GM21529 (cell line): ENCODE data around the gene SLC5A10.
"Not testable (repeated sequence)": the region's sequence is repeated elsewhere in the genome, so short reads cannot be mapped to it uniquely, and the experiment has no call there.

Experiments used
- ATAC-seq: cut with Tn5 transposase; IDR thresholded peaks from one replicate; pipeline ENCODE4 v1.9.1; 2021; ENCODE audit not compliant: unreplicated experiment

Gene SLC5A10

GRCh38 chr17:18951941-18952842 lies at the start of gene SLC5A10:
SLC5A10 (plus strand) TSS chr17:18952165; CDS start chr17:18952206, 41 bp downstream.
- no peak for ATAC-seq

- no peak for ATAC-seq
Observed at GRCh38 chr17:18904482-18904881, 47.5 kb upstream of the SLC5A10 start.

DNA sequence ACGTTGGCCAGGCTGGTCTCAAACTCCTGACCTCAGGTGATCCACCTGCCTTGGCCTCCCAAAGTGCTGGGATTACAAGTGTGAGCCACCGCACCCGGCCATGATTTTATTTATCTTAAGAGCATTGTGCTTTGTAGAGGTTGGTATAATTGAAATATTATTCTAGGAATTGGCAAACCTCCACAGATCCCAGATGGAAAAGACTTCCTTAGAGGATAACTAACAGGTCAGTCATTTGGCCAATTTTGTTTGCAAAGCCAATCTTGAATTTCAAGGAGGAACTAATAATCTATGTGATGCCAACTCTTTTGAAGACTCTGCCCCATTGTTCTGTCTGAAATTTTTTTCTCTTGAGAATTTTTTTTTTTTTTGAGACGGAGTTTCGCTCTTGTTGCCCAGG lies 46.7 kb upstream of the SLC5A10 start:
- ATAC-seq = no peak

- ATAC-seq = no peak
Observed at GRCh38 chr17:18910326-18910725, 41.6 kb upstream of the SLC5A10 start.

- ATAC-seq = no peak
Observed at GRCh38 chr17:18910881-18911280, 41.1 kb upstream of the SLC5A10 start.

- no peak for ATAC-seq
Observed at GRCh38 chr17:18916816-18917500, 35.0 kb upstream of the SLC5A10 start.

DNA sequence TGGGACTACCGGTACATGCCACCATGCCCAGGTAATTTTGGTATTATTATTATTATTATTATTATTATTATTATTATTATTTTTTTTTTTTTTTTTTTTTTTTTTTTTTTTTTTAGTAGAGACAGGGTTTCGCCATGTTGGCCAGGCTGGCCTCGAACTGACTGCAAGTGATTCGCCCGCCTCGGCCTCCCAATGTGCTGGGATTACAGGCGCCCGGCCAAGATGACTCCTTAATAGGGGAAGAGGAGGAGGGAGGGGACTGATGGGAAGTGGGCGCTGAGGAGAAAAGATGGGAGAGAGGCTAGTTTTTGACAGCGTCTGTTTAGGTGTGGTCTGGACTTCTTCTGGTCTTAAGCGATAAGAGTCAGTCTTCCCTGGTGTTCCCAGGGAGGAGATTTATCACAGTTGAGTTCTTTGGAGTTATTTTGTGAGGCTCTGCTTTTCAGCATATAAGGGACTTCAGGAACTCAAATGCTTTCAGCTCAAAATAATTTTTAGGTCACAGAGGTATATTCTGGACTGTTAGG lies 34.4 kb upstream of the SLC5A10 start:
- ATAC-seq = no peak

GRCh38 chr17:18919963-18920362 lies 32.0 kb upstream of the SLC5A10 start:
- ATAC-seq = no peak

DNA sequence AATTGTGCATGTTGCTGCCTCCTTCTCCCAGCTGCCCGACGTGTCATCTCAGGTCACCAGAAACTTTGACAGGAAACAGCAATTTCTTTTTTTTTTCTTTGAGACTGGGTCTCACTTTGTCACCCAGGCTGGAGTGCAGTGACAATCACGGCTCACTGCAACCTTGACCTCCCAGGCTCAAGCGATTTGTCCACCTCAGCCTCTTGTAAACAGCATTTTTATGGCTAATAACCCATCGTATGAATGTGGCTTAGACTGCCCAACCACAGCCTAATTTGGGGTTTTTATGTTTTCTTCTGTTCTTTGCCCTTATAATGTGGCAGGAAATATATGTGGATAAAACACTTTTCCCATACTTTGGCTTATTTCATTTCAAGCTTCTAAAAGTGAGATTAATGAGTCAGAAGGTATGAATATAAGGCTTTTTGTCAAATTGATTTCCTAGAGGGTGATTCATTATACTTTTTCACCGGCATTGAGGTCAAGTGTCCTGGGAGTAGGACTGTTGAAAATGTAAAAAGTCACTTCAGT lies 31.0 kb upstream of the SLC5A10 start:
- no peak for ATAC-seq

GRCh38 chr17:18921485-18921884 lies 30.5 kb upstream of the SLC5A10 start:
- ATAC-seq = no peak

GRCh38 chr17:18921912-18922451 lies 30.0 kb upstream of the SLC5A10 start:
- ATAC-seq = peak; percentile 71

- not testable (repeated sequence) for ATAC-seq
Observed at GRCh38 chr17:18922596-18922995, 29.4 kb upstream of the SLC5A10 start.

DNA sequence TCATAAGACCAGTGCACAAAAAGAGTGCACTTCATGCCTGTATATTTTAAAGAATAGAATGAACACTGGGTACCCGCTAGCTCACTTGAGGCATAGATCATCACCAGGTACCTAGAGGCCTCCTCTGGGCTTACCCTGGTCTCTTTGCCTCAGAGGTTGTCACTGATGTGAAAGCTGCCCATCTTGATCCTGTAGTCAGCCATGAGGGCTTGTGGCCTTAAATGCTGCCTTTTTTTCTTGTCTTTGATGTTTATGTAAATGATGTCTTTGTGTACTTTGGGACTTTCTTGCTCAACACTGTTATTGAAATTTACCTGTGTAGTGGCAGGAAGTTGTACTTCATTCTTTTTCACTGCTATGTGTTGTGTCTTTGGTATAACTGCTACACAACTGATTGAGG lies 26.8 kb upstream of the SLC5A10 start:
- no peak for ATAC-seq

DNA sequence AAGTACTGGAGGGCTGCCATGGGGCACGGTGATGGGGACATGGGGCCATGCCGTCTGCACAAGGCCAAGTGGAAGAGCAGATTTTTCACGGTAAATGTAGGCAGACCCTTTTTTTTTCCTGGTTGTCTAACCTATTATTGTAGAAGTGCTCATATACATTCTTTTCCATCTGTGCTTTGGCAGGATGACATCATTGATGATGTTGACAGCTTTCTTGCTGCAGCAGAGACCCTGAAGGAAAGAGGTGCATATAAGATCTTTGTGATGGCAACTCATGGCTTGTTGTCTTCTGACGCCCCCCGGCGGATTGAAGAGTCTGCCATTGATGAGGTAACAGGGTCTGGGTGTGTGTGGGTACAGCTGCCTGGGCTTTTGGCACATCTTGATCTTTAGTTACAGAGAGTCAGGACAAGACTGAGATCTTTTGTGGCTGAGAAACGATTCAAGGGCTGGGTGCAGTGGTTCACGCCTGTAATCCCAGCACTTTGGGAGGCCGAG lies 23.3 kb upstream of the SLC5A10 start:
- ATAC-seq = no peak

GRCh38 chr17:18932360-18933055 lies 19.5 kb upstream of the SLC5A10 start:
- ATAC-seq = no peak

GRCh38 chr17:18933102-18934058 lies 18.6 kb upstream of the SLC5A10 start:
- no peak for ATAC-seq

- ATAC-seq = no peak
Observed at GRCh38 chr17:18937981-18938691, 13.8 kb upstream of the SLC5A10 start.

DNA sequence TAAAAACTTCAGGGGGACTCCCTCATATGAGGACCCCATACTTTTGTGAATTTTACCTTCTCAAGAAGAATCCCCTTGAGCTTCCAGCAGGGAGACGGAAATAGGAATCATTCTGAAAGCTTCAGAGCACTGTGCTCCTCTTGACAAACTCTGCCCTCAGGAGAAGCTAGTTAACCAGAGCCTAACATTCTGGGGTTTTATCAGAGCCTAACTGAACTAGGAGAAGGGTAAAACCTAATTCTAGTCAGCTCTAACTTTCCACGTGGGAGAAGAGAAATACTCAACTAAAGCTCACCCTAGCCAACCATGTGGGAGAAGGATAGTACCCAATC lies 13.3 kb upstream of the SLC5A10 start:
- no peak for ATAC-seq

DNA sequence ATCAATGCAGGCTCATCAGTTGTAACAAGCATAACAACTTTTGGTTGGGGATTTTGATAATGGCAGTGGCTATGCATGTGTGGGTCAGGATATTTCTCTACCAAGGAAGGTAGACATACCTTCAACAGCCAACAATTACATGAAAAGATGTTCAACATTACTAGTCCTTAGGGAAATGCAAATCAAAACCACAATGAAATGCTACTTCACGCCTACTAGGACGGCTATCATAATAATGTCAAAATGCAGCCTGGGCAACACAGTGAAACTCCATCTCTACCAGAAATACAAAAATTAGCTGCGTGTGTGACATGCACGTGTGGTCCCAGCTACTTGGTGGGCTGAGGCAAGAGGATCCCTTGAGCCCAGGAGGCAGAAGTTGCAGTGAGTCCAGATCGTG lies 7.3 kb upstream of the SLC5A10 start:
- no peak for ATAC-seq
